Measurements from ENCODE around the gene ZC2HC1B.

GRCh38 chr6:143963158-143963919 lies 99.1 kb downstream of the ZC2HC1B start:
- no peak for TF ChIP-seq CTCF (conservative IDR thresholded peaks at IDR 0.05 in 1 of 2, IDR thresholded peaks at IDR 0.05 in 1 of 2; ENCODE audit: extremely low read depth in 1 of 2, insufficient read depth in 1 of 2, low read depth in 1 of 2, low read length in 2 of 2)
- no peak for TF ChIP-seq EZH2 (IDR thresholded peaks at IDR 0.05; ENCODE audit: borderline replicate concordance, low read length)
